Measurements from ENCODE around the gene ADGRG1. TPM values are rescaled to one million over a fixed set of nuclear protein-coding genes. Genes with fewer than 3 reads are reported as not detected.

Gene ADGRG1
- total RNA-seq, 1 donor from 2014 or later, result 4.8 TPM

DNA sequence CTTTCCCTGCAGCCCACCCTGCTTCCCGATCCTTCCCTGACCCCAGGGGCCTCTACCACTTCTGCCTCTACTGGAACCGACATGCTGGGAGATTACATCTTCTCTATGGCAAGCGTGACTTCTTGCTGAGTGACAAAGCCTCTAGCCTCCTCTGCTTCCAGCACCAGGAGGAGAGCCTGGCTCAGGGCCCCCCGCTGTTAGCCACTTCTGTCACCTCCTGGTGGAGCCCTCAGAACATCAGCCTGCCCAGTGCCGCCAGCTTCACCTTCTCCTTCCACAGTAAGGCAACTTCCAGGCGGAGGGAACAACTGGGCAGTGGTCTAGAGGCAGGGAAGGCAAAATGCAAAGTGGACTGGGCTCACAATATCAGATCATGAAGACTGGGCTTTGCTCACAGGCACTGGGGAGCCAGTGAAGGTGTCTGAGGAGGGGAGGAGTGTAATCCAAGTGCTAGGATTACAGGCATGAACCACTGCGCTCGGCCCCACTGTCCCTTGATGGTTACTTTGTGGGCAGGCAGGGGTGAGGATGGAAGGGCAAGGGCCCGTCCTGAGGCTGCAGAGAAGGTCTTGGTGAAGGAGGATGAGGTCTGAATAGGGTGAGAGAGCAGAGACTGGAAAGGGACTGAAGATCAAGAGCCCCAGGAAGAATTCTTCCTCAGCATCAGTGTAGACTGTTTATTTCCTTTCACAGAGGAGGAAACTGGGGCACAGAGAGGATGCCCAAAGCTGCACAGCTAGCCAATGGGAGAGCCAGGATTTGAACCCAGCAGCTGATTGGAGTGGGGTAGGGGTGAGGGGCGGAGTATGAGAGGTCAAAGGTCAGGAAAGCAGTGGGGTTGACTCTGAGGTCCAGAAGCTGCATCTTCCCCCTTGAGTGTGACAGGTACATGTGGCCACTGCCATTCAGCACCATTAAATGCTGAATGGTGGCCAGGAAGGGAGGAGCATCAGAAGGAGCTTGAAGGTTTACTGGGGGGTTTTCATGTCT lies 23.2 kb downstream of the ADGRG1 start:
- TF ChIP-seq, protein P1, sequence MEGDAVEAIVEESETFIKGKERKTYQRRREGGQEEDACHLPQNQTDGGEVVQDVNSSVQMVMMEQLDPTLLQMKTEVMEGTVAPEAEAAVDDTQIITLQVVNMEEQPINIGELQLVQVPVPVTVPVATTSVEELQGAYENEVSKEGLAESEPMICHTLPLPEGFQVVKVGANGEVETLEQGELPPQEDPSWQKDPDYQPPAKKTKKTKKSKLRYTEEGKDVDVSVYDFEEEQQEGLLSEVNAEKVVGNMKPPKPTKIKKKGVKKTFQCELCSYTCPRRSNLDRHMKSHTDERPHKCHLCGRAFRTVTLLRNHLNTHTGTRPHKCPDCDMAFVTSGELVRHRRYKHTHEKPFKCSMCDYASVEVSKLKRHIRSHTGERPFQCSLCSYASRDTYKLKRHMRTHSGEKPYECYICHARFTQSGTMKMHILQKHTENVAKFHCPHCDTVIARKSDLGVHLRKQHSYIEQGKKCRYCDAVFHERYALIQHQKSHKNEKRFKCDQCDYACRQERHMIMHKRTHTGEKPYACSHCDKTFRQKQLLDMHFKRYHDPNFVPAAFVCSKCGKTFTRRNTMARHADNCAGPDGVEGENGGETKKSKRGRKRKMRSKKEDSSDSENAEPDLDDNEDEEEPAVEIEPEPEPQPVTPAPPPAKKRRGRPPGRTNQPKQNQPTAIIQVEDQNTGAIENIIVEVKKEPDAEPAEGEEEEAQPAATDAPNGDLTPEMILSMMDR (IDR thresholded peaks at IDR 0.05), result no peak
- H3K4me1 Mint-ChIP-seq (ENCODE audit: unreplicated experiment), result peaks cover 18% of the 10 kb centered on the region
- H3K27me3 Mint-ChIP-seq (ENCODE audit: unreplicated experiment), result no peaks in the 10 kb centered on the region
- no peak overlapping the region for H3K4me3 Mint-ChIP-seq (ENCODE audit: unreplicated experiment)
- DNase-seq (ENCODE audit: extremely low spot score, unreplicated experiment), result no peak
- no peak overlapping the region for H3K27ac Mint-ChIP-seq (ENCODE audit: unreplicated experiment)
- no peaks in the 10 kb centered on the region for H3K36me3 Mint-ChIP-seq (ENCODE audit: unreplicated experiment)
- H3K9me3 Mint-ChIP-seq (ENCODE audit: unreplicated experiment), result no peaks in the 10 kb centered on the region

DNA sequence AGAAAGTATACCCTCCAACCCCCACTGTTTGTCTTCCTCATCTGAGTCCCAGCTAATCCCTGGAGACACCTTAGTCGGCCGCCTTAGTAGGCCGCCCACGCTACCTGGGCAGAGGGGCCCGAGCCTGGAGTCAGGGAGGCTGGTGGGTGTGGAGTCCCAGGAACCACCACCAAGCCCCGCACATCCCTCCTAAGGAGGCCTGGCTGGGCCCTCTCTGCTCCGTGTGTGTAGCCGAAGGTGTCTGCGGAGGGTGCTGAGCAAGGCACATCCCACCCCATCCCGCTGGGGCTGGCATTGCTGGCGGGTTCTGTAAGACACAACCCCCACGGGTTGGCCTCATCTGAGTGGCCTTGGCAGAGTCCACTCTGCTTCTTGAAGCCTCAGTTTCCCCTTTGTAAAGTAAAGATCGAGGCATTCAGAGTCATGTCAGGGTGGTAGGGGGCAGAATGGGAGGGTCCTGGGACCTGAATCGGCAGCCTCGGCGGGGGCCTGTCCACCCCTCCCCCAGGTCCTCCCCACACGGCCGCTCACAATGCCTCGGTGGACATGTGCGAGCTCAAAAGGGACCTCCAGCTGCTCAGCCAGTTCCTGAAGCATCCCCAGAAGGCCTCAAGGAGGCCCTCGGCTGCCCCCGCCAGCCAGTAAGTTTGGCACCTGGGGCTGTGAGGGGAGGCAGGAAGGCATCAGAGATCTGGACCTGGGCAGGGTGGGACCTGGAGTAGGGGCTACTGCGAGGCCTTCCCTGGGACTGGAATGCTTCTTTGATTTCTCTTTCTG lies 24.5 kb downstream of the ADGRG1 start:
- Mint-ChIP-seq H3K27me3 (ENCODE audit: unreplicated experiment) (no peaks in the 10 kb centered on the region), H3K36me3 (ENCODE audit: unreplicated experiment) (no peaks in the 10 kb centered on the region), H3K4me3 (ENCODE audit: unreplicated experiment) (no peak overlapping the region), H3K9me3 (ENCODE audit: unreplicated experiment) (no peaks in the 10 kb centered on the region), H3K27ac (ENCODE audit: unreplicated experiment) (no peak overlapping the region), H3K4me1 (ENCODE audit: unreplicated experiment) (peaks cover 12% of the 10 kb centered on the region)
- TF ChIP-seq, protein P1 (IDR thresholded peaks at IDR 0.05), result no peak
- no peak for DNase-seq (ENCODE audit: extremely low spot score, unreplicated experiment)

DNA sequence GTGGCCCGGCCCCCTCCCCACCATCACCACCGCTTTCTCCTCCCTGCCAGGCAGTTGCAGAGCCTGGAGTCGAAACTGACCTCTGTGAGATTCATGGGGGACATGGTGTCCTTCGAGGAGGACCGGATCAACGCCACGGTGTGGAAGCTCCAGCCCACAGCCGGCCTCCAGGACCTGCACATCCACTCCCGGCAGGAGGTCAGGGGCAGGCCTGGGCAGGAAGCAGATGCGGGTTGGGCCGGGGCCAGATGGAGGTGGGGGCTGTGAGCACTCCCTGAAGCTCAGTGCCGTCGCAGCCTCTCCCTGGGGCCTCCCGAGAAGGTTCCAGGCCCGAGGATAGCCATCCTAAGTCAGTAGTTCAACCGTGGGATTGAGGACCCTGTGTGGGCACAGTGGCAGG lies 25.5 kb downstream of the ADGRG1 start:
- Mint-ChIP-seq H3K27ac (ENCODE audit: unreplicated experiment) (no peak overlapping the region), H3K27me3 (ENCODE audit: unreplicated experiment) (peaks cover under 1% of the 10 kb centered on the region), H3K36me3 (ENCODE audit: unreplicated experiment) (no peaks in the 10 kb centered on the region), H3K9me3 (ENCODE audit: unreplicated experiment) (no peaks in the 10 kb centered on the region), H3K4me1 (ENCODE audit: unreplicated experiment) (peaks cover 12% of the 10 kb centered on the region), H3K4me3 (ENCODE audit: unreplicated experiment) (no peak overlapping the region)
- DNase-seq (ENCODE audit: extremely low spot score, unreplicated experiment), result no peak
- TF ChIP-seq, protein P1 (IDR thresholded peaks at IDR 0.05), result no peak

DNA sequence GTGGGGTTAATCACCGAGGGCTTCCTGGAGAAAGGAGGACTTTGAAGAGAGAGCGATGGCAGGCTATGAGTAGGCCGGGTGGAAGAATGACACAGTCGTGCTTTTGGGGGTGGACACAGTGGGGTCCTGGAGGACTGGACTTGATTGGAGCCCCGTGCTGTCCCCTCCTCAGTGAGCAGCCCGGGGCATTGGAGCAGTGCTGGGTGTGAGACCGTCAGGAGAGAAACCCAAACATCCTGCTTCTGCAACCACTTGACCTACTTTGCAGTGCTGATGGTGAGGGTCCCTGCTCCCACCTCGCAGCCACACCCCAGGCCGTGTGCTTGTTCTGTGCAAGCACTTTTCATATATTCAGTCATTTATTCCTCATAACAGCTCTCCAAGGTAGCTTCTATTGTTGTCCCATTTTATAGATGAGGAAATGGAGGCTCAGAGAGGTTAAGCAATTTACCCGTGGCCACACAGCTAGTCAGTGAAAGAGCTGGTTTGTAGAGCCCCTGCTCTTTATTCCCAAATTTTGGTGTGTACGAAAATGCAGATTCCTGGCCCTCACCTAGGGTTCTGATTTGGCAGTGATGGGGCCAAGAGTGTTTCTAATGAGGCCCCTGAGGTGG lies 28.0 kb downstream of the ADGRG1 start:
- no peak overlapping the region for H3K4me3 Mint-ChIP-seq (ENCODE audit: unreplicated experiment)
- TF ChIP-seq, protein P1 (IDR thresholded peaks at IDR 0.05), result no peak
- no peak overlapping the region for H3K27ac Mint-ChIP-seq (ENCODE audit: unreplicated experiment)
- no peaks in the 10 kb centered on the region for H3K36me3 Mint-ChIP-seq (ENCODE audit: unreplicated experiment)
- peaks cover 12% of the 10 kb centered on the region for H3K4me1 Mint-ChIP-seq (ENCODE audit: unreplicated experiment)
- DNase-seq (ENCODE audit: extremely low spot score, unreplicated experiment), result no peak
- no peaks in the 10 kb centered on the region for H3K9me3 Mint-ChIP-seq (ENCODE audit: unreplicated experiment)
- peaks cover 2% of the 10 kb centered on the region for H3K27me3 Mint-ChIP-seq (ENCODE audit: unreplicated experiment)

Data from osteocyte (in vitro differentiated cells).